ENCODE results near the gene CENPU. TPM values are rescaled to one million over a fixed set of nuclear protein-coding genes. Genes with fewer than 3 reads are reported as not detected.

CENPU gene
- total and polyA plus RNA-seq, 2 of the 13 experiments (the other 11 are each of a cell fraction or from before 2014, with no cell fraction given): 11.7 to 35.8 TPM

- 0 out of 2 replicates have a peak, but pooled peaks have one; percentile 20 for TF ChIP-seq DZIP1 (CRISPR knock-in tag; IDR thresholded peaks at IDR 0.05)
- 0 out of 2 replicates have a peak, but pooled peaks have one; percentile 25 for TF ChIP-seq NR2C2 (CRISPR knock-in tag; IDR thresholded peaks at IDR 0.05; ENCODE audit: borderline replicate concordance)
- no peak for TF ChIP-seq ZNF318 (CRISPR knock-in tag; IDR thresholded peaks at IDR 0.05)
- no peak for TF ChIP-seq NFATC3 (CRISPR knock-in tag; IDR thresholded peaks at IDR 0.05)
- TF ChIP-seq MEIS1 (CRISPR knock-in tag; IDR thresholded peaks at IDR 0.05; ENCODE audit: borderline replicate concordance): 0 out of 2 replicates have a peak, but pooled peaks have one; percentile 42
- TF ChIP-seq ZNF180 (CRISPR knock-in tag; IDR thresholded peaks at IDR 0.05; ENCODE audit: borderline replicate concordance, low read depth): no peak
- TF ChIP-seq USF2 (IDR thresholded peaks at IDR 0.05; ENCODE audit: low read depth, low read length): no peak
- TF ChIP-seq USF2 (CRISPR knock-in tag; IDR thresholded peaks at IDR 0.05; ENCODE audit: borderline replicate concordance): no peak
- no peak for TF ChIP-seq GFI1 (CRISPR knock-in tag; IDR thresholded peaks at IDR 0.05; ENCODE audit: borderline replicate concordance)
- TF ChIP-seq ZNF607 (CRISPR knock-in tag; IDR thresholded peaks at IDR 0.05; ENCODE audit: borderline replicate concordance): no peak
- no peak for TF ChIP-seq ATAD3A (CRISPR knock-in tag; IDR thresholded peaks at IDR 0.05)
- no peak for TF ChIP-seq ZNF605 (CRISPR knock-in tag; IDR thresholded peaks at IDR 0.05)
- TF ChIP-seq XRCC5 (optimal IDR thresholded peaks at IDR 0.05; ENCODE audit: low read length): no peak
- no peak for TF ChIP-seq ZNF619 (CRISPR knock-in tag; IDR thresholded peaks at IDR 0.05)
- TF ChIP-seq CREB1 (IDR thresholded peaks at IDR 0.05): no peak
- TF ChIP-seq CREB1 (CRISPR knock-in tag; IDR thresholded peaks at IDR 0.05): no peak
- 0 out of 2 replicates have a peak, but pooled peaks have one; percentile 14 for TF ChIP-seq SALL1 (CRISPR knock-in tag; IDR thresholded peaks at IDR 0.05)
- no peak for TF ChIP-seq NFKB2 (CRISPR knock-in tag; IDR thresholded peaks at IDR 0.05; ENCODE audit: borderline replicate concordance)
- TF ChIP-seq ONECUT2 (CRISPR knock-in tag; IDR thresholded peaks at IDR 0.05): 0 out of 2 replicates have a peak, but pooled peaks have one; percentile 31
Observed at GRCh38 chr4:184648054-184648312, 85.9 kb downstream of the CENPU start (continued).
